HT1080 (cell line): ENCODE data around the gene CD19. TPM values are rescaled to one million over a fixed set of nuclear protein-coding genes. Genes with fewer than 3 reads are reported as not detected.
"Not testable (repeated sequence)": the region's sequence is repeated elsewhere in the genome, so short reads cannot be mapped to it uniquely, and the experiment has no call there.

Source experiments
- DNase-seq: peaks from one replicate; pipeline ENCODE4 v3.0.0-alpha.2; 2015; ENCODE audit warnings: low read depth
- polyA plus RNA-seq, 2 experiments: library from polyadenylated mRNA; depleted of rRNA; stranded (reverse); fragments of >200 nt; gene quantifications; 2 replicates each; pipeline ENCODE4 v1.2.3, GENCODE V29; 2015
- total RNA-seq: library from RNA; depleted of rRNA; stranded (reverse); fragments of >200 nt; shearing (Covaris generic); gene quantifications from 2 replicates; pipeline ENCODE4 v1.2.3, GENCODE V29; 2014; rRNA removed

The CD19 gene
- not detected in 2 replicates for total RNA-seq
- not detected in 2 replicates for polyA plus RNA-seq (2015; cell fraction: cytosol; rRNA removed)
- polyA plus RNA-seq (2015; cell fraction: nucleus; rRNA removed): 0.20 TPM in 1 of 2 replicates, not detected in the other

- no peak for DNase-seq
These were observed at the start of gene CD19 for GRCh38 chr16:28931801-28932225. Gene CD19 (plus strand): TSS chr16:28931971. CDS start chr16:28932001, 30 bp downstream.

- DNase-seq: no peak
These were observed 49.1 kb upstream of the CD19 start for GRCh38 chr16:28882551-28883160.

- no peak for DNase-seq
These were observed 48.4 kb upstream of the CD19 start for GRCh38 chr16:28883221-28883996.

GRCh38 chr16:28884045-28884444, 47.7 kb upstream of the CD19 start:
- DNase-seq: no peak

GRCh38 chr16:28886945-28887344, 44.8 kb upstream of the CD19 start:
- DNase-seq: no peak

GRCh38 chr16:28890355-28890754, 41.4 kb upstream of the CD19 start:
- DNase-seq: not testable (repeated sequence)

- DNase-seq: no peak
These were observed 39.5 kb upstream of the CD19 start for GRCh38 chr16:28891964-28892890.

- no peak for DNase-seq
These were observed 38.5 kb upstream of the CD19 start for GRCh38 chr16:28893291-28893690.

- DNase-seq: no peak
These were observed 36.2 kb upstream of the CD19 start for GRCh38 chr16:28895609-28896008.

- no peak for DNase-seq
These were observed 33.9 kb upstream of the CD19 start for GRCh38 chr16:28897826-28898225.

GRCh38 chr16:28898266-28898665, 33.5 kb upstream of the CD19 start:
- no peak for DNase-seq

GRCh38 chr16:28898942-28899341, 32.8 kb upstream of the CD19 start:
- DNase-seq: no peak

- DNase-seq: no peak
These were observed 31.7 kb upstream of the CD19 start for GRCh38 chr16:28899882-28900590.

GRCh38 chr16:28900601-28901000, 31.2 kb upstream of the CD19 start:
- DNase-seq: no peak

- no peak for DNase-seq
These were observed 29.9 kb upstream of the CD19 start for GRCh38 chr16:28901862-28902261.

GRCh38 chr16:28902909-28903308, 28.9 kb upstream of the CD19 start:
- DNase-seq: no peak

GRCh38 chr16:28903344-28904042, 28.3 kb upstream of the CD19 start:
- DNase-seq: no peak

- no peak for DNase-seq
These were observed 27.4 kb upstream of the CD19 start for GRCh38 chr16:28904363-28904762.

GRCh38 chr16:28904828-28905227, 26.9 kb upstream of the CD19 start:
- DNase-seq: no peak

GRCh38 chr16:28905229-28905754, 26.5 kb upstream of the CD19 start:
- DNase-seq: no peak
